HS-5 (cell line): ENCODE data around the gene NRXN2.
"Not testable (repeated sequence)": the region's sequence is repeated elsewhere in the genome, so short reads cannot be mapped to it uniquely, and the experiment has no call there.

Experiments used
- DNase-seq: peaks from one replicate; pipeline ENCODE4 v3.0.0-alpha.2; 2012; ENCODE audit warnings: low read depth

The NRXN2 gene

DNA sequence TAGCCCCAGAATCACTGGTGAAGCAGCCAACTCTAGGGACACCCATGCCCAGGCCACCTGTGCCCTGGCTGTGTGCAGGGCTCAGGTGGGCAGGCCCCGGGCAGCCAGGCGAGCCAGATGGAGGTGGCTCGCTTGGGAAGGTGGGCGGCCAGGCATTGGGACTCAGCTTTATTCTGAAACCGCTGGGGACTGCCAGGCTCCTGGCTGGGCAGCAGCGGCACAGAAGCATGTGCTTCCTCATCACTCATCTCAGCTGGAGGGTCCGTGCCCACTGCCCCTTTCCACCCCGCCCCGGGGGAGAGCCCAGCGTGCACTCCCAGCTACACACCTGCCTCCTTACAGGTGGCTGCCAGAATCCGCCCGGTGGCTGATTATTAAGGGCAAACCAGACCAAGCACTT lies 159.0 kb downstream of the NRXN2 start:
- DNase-seq = no peak

- DNase-seq = no peak
Observed at GRCh38 chr11:64562723-64563351, 160.2 kb downstream of the NRXN2 start.

DNA sequence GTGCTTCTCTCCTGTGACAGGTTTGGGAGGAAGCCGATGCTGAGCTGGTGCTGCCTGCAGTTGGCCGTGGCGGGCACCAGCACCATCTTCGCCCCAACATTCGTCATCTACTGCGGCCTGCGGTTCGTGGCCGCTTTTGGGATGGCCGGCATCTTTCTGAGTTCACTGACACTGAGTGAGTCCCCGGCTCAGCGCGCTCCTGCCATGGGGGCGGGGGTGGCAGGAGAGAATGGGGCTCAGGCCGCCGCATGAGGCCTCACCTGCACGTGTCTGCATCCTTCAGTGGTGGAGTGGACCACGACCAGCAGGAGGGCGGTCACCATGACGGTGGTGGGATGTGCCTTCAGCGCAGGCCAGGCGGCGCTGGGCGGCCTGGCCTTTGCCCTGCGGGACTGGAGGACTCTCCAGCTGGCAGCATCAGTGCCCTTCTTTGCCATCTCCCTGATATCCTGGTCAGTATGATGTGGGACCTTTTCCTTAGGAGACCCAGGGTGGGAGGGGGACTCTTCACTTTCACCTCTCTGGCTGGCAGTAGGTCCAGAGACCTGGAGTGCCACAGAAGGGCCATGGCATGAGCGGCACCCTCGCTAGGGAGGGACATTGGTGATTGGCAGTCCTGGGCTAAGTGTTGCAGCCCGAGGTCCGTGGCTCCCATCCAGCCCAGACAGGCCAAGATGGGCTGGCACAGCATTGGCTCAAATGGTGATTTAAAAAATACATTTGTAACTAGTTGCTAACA lies 160.8 kb downstream of the NRXN2 start:
- DNase-seq = no peak

GRCh38 chr11:64561429-64561828 lies 161.6 kb downstream of the NRXN2 start:
- not testable (repeated sequence) for DNase-seq

GRCh38 chr11:64560941-64561340 lies 162.1 kb downstream of the NRXN2 start:
- DNase-seq = no peak

- DNase-seq = no peak
Observed at GRCh38 chr11:64560139-64560771, 162.7 kb downstream of the NRXN2 start.

DNA sequence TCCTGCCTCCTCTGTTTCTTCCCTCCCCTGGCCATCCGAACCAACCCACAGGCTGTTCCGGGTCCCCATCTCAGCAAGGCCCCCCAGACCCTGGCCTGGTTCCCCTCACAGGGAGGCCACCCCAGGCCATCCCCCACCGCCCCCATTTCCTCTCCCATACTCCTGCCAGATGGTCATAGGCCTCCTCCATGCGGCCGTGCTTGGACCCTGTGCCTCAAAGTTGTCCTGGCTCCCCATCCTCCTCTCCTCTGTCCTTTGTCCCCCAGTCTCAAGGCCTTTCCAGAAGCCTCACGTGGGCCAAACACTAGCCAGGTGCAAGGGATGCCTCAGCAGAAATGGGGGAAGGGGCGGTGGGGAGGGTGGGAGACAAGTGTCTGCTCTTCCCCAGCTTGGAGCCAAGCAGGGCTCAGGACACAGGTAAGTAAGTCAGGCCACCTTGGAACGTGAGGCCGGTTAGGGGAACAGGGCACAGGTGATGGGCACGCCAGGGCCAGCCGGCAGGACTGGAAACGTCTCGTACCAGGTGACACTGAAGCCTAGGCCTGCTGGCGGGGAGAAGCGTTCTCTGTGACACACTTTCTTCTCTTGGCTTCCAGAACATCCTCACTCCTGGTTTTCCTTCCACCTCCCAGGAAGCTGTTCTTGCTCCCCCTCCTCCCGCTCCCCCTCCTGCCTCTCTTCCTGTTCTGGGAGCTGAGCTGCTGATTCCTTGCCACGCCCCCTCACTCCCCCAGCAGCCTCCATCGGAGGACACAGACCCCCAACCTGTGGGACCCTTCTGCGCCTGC lies 163.5 kb downstream of the NRXN2 start:
- no peak for DNase-seq

- no peak for DNase-seq
Observed at GRCh38 chr11:64558869-64559268, 164.1 kb downstream of the NRXN2 start.

GRCh38 chr11:64558065-64558745 lies 164.8 kb downstream of the NRXN2 start:
- DNase-seq = no peak

GRCh38 chr11:64556721-64557250 lies 166.2 kb downstream of the NRXN2 start:
- DNase-seq = no peak
